Loucy (cell line): ENCODE results near the gene SOWAHD.

Experiments
- EZH2phosphoT487 ChIP-seq: fragments of 200-600 bp; IDR thresholded peaks from 2 replicates; pipeline ENCODE4 v1.6.1; 2018; ENCODE audit warnings: antibody characterized with exemption, mild to moderate bottlenecking, moderate library complexity, borderline replicate concordance
- TF ChIP-seq, protein P1 (sequence below): fragments of 200-600 bp; sonication (generic); conservative IDR thresholded peaks from 2 replicates; pipeline ENCODE4 v1.5.1; 2014; ENCODE audit warnings: mild to moderate bottlenecking, antibody characterized with exemption, low read length

DNA sequence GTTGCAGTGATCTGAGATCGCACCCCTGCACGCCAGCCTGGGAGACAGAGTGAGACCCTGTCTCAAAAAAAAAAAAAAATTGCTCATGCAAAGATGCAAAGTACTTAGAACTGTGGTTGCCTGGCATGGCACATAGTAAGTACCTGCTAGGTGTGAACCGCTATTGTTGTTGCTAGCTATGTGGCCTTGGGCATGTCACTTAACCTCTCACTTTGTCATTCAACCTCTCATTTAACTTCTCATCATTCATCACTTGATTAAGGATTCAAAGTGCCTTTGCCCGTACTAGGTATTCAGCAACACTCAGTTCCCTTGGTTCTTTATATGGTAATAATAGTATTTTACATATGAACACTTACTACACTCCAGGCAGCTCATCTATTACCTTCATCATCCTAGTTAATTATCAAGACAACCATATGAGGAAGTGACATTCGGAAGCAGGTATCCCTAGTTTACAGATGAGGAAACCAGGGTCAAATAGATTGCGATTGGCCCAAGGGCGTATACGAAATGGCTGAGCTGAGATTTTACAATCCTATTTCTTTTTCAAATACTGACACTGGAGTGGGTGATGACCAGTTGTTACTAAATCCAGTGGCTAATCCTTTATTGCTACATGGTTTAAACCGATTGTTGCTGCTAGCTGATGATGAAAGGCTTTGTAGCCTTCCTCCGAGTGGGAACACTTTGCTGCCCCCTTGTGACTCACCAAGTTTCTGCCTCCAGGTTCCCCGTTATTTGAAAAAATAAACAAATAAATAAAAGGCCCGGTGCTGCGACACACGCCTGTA is 28.8 kb upstream of the SOWAHD start:
- TF ChIP-seq, protein P1, sequence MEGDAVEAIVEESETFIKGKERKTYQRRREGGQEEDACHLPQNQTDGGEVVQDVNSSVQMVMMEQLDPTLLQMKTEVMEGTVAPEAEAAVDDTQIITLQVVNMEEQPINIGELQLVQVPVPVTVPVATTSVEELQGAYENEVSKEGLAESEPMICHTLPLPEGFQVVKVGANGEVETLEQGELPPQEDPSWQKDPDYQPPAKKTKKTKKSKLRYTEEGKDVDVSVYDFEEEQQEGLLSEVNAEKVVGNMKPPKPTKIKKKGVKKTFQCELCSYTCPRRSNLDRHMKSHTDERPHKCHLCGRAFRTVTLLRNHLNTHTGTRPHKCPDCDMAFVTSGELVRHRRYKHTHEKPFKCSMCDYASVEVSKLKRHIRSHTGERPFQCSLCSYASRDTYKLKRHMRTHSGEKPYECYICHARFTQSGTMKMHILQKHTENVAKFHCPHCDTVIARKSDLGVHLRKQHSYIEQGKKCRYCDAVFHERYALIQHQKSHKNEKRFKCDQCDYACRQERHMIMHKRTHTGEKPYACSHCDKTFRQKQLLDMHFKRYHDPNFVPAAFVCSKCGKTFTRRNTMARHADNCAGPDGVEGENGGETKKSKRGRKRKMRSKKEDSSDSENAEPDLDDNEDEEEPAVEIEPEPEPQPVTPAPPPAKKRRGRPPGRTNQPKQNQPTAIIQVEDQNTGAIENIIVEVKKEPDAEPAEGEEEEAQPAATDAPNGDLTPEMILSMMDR: peak; percentile 59
- no peak for TF ChIP-seq EZH2phosphoT487
